HG03342 (cell line): ENCODE measurements around the gene HOXA10.

Experiments used
- ATAC-seq: cut with Tn5 transposase; IDR thresholded peaks from one replicate; pipeline ENCODE4 v1.9.1; 2021; ENCODE audit warnings: mild to moderate bottlenecking, moderate library complexity; ENCODE audit not compliant: unreplicated experiment

HOXA10 gene

DNA sequence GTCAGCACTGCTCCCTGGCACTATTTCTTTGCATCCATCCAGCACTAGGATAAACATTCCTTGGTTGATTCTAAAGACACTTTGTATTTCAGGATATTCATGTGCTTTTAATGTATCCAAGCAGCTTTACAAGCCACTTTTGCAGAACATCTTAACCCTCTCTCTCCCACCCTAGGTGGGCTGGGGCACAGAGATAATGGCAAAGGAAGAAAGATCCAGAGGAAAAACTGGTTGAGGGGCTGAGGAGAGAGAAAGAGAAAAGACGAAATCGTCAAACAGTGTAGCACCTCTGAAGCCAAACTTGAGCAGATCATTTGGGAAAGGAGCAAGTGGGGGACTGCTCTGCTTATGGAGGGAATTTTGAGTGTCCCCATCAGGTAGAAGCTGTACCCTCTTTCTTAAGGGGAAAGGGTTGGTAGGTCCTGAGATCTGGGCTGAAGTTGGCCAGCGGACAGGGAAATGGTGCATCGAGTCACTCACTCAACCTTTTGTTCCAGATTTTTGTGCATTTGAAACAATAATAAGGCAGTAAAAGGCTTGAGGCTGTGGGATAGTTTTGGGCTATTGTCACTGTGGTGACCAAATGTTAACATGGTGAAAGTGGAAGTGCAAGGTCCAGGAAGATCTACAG is 30.0 kb upstream of the HOXA10 start:
- ATAC-seq = no peak

DNA sequence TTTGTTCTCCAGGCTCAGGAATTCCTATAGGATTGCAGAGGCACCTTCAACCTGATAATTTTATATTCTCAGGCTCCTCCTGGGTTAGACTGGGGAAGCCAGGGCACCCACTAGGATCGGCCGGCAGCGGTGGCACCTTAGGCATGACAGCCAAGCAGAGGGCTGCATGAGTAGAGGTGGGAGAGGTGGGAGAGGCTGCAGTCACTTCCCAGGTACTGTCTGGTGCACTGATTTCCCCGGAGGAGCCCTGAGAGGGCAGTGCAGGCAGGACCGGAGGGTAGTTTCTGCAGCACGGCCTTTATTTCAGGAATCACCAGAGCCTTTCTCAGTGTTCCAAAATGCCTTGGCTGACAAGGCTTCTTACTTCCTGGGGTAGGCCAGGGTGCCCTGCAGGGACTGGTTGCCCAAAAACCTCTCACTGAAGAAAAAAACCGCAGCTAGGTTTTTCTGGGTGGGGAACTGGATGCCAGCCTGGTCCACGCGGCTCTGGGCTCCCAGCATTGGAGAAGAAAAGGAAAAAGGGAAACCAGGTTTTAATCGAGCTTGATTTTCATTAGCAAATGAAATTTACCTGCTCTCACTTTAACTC is 29.3 kb upstream of the HOXA10 start:
- ATAC-seq = no peak

DNA sequence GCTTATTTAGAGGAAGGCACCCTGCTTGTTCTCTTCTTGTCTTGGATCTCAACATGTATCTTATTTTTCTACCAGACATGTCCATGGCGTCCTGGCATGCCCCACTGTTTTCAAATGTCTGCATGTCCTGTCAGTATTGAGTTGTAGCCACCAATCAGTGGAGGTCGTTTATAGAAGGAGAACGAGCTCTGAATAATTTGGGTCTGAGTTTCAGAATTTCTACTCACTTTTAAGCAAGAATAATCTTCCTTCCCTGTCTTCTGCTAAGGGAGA is 28.7 kb upstream of the HOXA10 start:
- ATAC-seq = no peak

DNA sequence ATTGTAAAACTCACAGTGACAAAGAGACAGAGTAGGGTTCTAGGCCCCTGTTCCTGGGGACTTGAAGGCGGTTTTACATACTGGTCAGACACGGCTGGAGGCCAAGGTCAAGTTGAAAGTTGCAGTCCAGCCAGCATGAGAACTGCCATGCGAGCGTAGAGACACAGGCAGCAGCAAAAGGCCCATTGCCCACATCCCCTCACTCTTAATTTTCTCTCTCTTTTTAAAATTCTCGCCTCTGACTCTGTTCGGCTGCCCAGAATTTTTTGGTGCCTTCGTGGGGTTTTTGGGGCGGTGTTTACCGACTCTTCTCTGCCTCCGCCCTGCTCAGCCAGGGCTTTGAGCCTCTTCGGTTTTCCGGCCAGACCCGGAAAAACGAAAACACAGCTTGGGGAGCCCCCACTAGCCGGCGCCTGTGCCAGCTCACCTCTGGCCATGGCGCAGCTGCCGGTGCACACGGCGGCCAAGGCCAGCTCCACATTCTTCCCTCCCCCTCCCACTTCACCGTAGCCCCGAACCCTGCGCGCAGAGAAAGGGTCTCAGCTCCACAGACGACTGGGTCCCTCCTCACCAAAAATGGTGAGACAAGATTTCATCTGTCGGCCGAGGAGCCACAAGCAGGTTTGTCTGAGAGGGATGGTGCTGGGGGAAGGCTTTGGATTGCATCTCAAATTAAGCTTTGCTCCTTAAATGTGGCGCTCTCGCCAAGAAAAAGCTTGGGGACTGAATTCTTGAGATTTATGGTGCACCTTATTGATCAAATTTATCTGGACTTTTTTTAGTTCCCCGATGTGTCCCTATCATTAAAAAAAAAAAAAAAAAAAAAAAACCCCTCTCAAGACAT is 28.1 kb upstream of the HOXA10 start:
- ATAC-seq = no peak

DNA sequence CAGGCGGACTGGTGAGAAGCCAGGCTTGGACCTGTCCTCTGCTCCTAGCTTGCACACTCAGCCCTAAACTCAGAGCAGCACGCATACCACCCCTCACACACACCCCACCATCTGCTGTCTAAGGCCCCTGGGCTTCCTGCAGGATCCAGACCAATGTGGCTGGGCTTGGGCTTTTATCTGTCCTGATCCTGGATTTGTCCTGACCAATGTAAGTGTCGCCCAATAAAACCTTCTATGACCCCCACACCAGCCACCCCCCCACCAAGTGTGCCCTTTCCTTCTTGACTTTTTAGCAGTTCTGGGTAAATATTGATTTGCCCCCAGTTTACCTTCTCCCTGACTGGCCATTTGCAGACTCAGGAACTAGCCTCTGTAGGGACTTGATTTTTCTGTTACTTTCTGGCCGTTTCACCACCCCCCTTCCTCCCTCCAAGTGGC is 27.5 kb upstream of the HOXA10 start:
- ATAC-seq = no peak

DNA sequence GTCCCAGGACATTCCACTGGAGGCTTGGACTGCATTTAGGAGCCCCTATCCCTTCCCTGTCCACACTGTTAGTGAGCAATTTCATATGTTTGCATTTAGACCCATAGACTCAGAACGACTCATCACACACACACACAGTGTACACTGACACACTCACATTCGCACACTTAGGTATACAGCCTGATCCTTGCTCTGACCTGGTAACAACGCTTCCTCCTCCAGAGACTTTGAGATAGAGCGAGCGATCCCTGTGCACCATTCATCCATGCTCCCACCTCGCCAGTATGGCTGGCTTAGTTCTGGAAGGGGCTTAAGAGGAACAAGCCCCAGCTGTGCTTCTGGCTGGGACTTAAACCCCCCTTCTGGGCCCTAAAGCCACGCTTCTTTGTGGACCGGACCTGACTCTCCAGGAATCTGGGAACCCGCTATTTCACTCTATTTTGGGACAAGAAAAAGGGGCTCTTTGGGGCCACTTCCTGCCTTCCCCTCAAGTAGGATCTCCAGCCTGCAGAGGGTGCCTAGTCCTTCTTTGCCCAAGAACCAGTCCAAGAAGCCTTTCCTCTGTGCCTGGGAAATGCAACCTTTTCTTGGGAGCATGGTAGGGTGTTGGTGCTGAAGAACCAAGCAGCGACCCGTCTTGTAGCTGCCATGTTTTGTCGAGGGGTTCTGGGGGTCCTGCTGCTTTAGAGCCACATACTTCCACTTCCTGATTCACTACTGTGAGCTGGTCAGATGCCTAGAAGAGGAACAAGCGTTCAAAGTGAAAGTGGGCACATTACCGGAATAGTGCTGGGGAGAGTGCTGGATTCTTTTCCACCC is 26.9 kb upstream of the HOXA10 start:
- no peak for ATAC-seq

DNA sequence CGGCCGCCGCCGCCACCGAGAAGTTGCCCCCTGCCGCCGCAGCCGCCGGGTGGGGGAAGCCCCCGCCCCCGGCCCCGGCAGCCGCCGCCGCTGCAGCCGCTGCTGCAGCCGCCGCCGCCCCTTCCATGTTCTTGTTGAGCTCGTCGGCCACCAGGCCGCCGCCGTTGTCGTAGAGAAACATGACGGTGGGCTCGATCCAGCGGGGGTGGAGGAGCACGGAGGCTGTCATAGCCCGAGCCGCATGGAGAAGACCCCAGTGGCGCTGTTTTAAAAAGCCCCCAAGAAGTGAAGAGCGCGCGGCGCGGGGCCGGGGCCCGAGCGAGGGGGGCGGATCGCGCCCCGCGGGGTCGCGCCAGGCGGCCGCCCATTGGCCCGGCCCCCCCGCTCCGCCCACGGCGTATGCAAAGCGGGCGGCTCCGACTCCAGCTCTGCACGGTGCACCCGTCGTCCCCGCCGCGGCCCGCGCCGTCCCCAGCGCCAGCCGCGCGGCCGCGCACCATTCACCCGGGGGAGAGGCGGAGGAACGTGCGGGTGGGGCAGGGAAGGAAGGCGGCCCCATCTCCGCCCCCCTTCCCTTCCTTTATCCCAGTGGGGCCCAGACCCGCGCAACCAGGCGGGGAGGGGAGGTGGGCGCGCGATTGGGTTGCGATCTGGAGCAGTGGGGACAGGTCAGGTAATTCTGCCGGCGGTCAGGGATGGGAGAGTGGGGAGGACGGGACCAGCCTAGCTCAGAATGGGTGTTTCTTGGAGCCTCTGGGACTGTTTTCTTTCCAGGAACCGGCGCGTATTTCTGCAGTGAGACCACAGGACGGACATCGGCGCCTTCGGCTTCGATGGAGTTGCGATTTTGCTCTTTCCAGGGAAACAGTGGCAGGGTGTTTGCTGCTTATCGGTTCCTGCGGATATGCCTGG is 26.0 kb upstream of the HOXA10 start, which contains the start of gene HOXA13:
Gene HOXA13, minus strand, starts transcription at position 243 of the 912 bp plus-strand sequence. Its CDS starts 14 bp downstream, at position 229.
- ATAC-seq = no peak

DNA sequence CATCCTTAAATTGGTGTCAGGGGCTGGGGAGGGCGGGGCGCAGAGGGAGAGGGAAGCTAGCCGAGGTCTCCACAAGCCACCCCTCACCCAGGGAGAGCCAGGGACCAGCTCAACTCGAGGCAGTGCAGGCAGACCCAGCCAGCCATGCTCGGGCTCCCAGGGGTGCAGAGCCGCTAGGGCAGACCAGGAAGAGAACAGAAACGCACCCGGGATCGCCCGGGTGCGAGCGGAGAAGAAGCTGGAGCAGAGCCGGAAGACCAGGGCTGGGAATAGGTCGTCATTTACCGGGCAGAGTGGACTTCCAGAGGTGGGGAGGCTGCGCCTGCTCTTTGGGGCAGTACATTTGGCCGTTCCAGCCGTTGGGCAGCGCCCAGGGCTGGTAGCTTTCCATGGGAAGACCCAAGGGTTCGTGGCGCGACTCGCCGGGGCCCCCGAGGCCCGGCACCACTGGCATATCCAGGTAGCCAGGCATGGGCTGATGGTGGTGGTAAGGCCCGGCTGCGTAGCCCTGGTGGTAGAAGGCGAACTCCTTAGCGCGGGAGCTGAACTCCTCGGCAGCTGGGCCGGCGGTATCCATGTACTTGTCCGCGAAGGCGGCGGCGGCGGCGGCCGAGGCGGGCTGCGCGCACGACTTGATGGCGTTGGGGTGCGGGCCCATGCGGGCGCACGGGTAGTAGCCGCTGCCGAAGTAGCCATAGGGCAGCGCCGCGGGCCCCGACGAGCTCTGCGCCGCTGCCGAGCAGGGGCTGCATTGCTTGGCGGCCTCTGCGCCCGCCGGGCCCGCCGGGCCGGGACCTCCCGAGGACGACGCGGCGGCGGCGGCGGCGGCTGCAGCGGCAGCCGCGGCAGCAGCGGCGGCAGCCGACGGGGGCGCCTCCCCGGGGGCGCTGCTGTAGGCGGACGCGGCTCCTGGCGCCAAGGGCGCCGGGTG is 25.0 kb upstream of the HOXA10 start:
- ATAC-seq = no peak

DNA sequence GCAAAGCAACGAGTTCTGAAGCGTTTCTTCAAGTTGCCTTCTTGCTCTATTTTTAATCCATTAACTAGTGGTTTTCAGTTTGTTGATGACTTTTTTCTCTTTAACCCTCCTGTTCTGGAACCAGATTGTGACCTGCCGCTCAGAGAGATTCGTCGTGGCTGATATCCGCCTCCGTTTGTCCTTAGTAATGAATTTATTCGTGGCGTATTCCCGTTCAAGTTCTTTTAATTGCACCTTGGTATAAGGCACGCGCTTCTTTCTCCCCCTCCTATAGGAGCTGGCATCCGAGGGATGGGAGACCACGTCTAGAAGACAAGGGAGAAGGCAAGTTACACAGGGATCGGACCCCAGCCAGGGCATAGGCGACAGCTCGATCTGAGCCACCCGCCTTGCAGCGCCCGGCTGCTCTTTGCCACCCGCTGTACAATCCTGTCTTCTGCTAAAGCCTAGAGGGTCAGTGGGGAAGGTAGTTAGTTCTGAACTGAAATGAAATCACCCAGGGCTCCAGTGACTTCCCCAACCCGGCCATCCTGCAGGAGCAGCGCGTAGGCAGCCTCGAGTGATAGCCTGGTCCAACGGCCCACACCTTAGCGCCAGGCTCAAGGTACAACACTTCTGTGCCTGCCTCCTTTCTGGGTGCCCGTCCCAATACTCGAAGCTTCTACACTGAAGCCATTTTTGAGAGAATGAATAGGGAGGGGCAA is 24.2 kb upstream of the HOXA10 start:
- no peak for ATAC-seq

DNA sequence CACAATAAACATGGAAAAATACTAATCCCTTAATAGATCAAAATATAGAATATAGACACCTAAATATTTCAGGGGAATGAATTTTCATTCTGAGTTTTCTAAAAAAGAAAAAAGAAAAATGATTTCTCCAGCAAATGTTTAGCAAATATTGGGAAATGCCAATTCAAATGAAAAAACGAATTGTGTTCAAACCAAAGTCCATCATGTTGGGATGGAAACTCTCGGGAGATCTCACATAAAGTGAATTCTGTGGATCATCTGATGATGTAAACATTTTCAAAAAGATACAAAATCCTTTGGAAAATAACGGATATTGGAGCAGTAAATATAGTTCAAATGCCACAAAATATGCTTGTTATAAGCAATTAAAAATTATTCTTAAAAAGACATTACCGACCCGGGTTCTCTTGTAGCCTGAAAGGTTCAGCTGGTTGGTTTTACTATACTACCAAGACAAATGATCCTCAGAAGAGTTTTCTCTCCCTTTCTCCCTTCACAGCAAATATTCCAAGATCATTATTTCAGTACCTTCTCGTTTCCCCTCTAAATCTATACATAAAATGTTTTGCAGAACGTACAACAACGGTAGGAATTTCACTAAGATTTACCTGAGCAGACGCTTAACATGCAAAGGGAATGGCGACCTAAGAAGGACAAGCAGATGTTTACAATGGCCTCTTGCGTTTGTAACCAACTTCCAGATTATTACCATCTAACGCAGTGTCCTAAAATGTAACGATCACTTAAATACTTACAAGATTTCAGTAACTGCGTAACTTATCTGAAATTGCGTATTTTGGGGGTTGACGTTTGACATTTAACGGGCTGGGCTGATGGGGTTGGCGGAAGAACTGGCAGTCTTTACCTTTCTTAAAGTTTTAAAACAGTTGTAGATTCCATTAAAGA is 23.3 kb upstream of the HOXA10 start:
- ATAC-seq = no peak

DNA sequence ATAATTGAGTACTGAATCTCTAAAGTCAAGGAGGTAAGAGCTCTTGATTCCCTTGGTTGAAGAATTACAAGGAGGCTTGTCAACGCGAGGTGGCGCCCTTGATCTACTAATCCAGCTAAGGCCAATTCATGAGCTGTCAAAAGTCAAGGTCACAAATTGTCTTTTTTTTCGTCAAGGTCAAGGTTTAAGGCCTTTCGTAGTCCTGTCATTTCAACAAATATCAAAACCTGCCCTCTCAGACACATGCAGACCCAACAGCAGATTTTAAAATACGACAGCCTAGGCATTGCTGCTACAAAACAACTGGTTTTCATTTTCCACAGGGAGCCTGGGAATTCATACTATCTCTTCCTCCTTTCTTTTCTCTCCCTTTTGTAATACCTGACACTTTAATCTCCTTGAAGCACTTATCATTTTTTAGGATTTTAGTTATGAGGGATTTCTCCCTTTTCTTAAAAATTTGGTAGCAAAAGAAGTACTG is 22.2 kb upstream of the HOXA10 start:
- ATAC-seq = no peak

DNA sequence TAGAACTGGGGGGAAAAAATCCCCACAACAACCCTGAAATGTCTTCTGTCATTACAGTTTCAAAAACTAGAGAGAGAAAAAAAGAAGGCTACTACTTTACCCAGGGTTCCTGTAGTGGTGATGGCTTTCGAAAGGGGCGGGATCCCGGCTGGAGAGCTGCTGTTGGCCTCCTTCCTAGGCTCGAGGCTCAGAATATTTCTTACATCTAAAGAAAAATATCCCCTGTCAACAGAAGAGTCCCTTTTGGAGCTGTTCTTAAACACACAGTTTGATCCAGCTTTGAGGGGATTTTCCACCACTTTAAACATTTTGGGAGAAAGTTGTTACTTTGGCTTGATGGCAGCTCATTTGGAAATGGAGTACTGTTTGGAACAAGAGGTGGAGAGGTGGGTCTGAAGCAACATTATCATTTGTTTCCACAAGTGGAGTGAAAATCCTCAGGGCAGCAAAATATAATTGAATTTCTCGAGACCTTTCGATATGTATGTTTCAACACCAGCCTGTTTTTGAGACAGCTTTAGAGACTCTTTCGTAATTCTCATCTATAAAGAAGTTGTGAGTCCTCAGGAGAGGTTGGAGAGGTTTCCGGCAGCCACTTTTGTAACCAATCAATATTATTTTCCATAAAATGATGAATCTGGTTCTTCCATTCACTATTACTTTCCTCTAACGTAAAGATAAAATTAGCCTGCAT is 20.7 kb upstream of the HOXA10 start:
- no peak for ATAC-seq

DNA sequence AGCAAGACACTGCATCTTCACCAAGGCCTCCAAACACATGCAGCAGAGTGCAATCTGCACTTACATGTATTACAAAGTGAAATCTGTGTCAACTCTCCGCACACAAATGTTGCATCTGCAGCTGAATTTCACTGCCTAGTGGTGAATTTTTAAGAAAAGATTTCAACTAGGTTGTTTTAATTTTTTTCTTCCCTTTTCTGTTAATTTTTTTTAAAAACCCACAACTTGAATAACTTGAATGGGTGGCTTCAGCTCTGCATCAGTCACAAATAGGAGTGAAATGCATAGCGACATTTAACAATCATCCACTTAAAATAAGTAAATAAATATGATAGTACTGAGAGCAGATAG is 19.9 kb upstream of the HOXA10 start:
- no peak for ATAC-seq

DNA sequence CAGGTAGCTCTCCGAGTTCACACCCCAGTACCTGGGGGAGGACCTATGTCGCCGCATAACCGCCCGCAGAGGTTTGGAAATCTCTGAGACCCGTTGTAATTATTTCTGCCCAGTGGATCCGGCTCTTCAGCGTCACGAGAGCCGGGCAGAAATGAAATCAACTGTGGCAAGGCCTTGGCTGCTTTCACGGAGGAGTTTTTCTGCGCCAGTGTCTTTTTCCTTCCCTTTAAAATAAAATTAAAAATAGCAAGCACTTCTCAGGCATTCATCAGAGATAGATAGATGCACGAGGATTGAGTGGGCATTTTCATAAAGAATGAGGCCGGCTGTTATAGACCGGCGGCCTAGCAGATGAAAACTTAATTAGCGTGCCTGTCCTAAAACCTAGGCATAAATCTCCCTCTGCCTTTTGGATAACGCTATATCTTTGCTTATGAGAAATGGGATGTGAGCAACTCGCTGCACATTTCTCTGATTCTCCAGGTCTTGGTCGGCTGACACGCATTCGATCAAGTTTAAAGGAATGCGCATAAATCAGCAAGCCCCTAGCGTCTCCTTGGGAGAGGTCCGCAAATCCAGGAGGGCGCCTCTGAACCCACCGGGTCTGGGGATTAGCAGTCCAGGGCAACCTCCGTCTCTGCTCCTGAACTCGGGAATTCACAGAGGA is 19.3 kb upstream of the HOXA10 start:
- no peak for ATAC-seq

DNA sequence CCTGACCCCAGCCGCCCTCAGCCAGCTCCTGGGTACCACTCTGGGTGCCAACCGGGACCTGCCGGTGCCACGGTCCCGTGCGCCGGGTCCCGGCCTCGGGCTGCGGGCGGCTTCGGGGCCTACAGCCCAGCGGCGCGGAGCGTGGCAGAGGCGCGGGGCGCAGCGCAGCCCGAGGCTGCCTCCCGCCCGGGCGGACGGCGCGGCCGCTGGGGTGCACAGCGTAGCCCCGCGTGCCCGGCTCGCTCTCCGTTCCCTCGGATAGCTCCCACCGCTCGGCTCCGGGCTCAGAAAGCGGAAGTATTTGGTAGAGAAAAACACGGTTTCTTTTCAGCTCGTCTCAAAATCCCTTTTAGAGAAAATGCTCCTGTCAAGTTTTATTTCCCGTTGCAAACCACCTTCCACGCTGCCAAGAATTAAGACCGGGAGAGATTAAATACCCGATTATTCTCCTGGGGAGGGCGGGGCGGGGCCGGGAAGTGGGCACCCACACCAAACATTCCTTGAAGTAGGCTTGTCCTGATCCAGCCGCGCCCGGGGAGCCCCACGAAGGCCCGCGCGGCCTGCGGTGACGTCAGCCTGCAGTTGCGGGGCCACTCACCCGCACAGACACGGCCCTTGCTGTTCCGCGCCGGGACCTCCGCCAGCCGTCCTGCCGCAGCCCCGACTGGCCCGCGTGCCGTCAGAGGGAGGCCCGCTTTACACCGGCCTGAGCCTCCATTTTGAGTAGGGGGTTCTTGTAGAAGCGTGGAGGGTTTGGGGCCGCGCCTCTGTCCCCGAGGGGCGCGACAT is 18.6 kb upstream of the HOXA10 start:
- no peak for ATAC-seq
